Thoracic aorta (tissue), 2 donors: ENCODE data around the gene C2orf78. TPM values are rescaled to one million over a fixed set of nuclear protein-coding genes. Genes with fewer than 3 reads are reported as not detected.

Experiments
- ATAC-seq: fragments of 150-250 bp; one replicate; pipeline ENCODE4 v1.8.0; 2017; ENCODE audit warnings: low read depth; ENCODE audit not compliant: insufficient number of reproducible peaks, low FRiP score
- DNase-seq: peaks from one replicate; pipeline ENCODE4 v3.0.0-alpha.2; 2020; ENCODE audit warnings: low spot score
- H3K27ac ChIP-seq, 2 donors: fragments of 200-600 bp; sonication (generic); 1 replicate in 1 of 2; 2 replicates in 1 of 2; pipeline ENCODE4 v1.5.1; 2016; ENCODE audit warnings: mild to moderate bottlenecking in 2 of 2, moderate library complexity in 2 of 2
- H3K27me3 ChIP-seq: fragments of 200-600 bp; sonication (generic); replicated peaks from 2 replicates; pipeline ENCODE4 v1.6.0; 2016; ENCODE audit warnings: mild to moderate bottlenecking; ENCODE audit not compliant: insufficient read depth
- H3K36me3 ChIP-seq: fragments of 200-600 bp; sonication (generic); one replicate; pipeline ENCODE4 v1.5.1; 2016
- H3K4me1 ChIP-seq, 2 donors: fragments of 200-600 bp; sonication (generic); 1 replicate in 1 of 2; 2 replicates in 1 of 2; pipeline versions ENCODE4 v1.5.1 to v1.6.0; 2016; ENCODE audit warnings: low read depth in 2 of 2, mild to moderate bottlenecking in 1 of 2; ENCODE audit not compliant: control insufficient read depth in 1 of 2
- H3K4me3 ChIP-seq: fragments of 200-600 bp; sonication (generic); 2 replicates; pipeline ENCODE4 v1.5.1; 2016; ENCODE audit warnings: mild to moderate bottlenecking
- H3K9me3 ChIP-seq: fragments of 200-600 bp; sonication (generic); 2 replicates; pipeline ENCODE4 v1.5.1; 2016
- total RNA-seq, 2 donors: library from RNA; depleted of rRNA; stranded (reverse); fragments of >200 nt; gene quantifications; one replicate each; pipeline versions ENCODE4 v1.1.0 to v1.2.3, GENCODE V29; 2016
- TF ChIP-seq, protein P1 (sequence below): fragments of 200-600 bp; sonication (generic); IDR thresholded peaks from one replicate; pipeline ENCODE4 v1.5.1; 2019; ENCODE audit warnings: antibody characterized with exemption

The C2orf78 gene
- total RNA-seq, 2 donors from 2014 or later: not detected

GRCh38 chr2:73759904-73760303, 24.1 kb upstream of the C2orf78 start:
- ATAC-seq: no peak
- no peaks in the 10 kb centered on the region for H3K27me3 ChIP-seq
- H3K4me1 ChIP-seq: peaks cover 0 to 12% of the 10 kb centered on the region in 2 donors
- TF ChIP-seq, protein P1, sequence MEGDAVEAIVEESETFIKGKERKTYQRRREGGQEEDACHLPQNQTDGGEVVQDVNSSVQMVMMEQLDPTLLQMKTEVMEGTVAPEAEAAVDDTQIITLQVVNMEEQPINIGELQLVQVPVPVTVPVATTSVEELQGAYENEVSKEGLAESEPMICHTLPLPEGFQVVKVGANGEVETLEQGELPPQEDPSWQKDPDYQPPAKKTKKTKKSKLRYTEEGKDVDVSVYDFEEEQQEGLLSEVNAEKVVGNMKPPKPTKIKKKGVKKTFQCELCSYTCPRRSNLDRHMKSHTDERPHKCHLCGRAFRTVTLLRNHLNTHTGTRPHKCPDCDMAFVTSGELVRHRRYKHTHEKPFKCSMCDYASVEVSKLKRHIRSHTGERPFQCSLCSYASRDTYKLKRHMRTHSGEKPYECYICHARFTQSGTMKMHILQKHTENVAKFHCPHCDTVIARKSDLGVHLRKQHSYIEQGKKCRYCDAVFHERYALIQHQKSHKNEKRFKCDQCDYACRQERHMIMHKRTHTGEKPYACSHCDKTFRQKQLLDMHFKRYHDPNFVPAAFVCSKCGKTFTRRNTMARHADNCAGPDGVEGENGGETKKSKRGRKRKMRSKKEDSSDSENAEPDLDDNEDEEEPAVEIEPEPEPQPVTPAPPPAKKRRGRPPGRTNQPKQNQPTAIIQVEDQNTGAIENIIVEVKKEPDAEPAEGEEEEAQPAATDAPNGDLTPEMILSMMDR: no peak
- peaks cover 15% of the 10 kb centered on the region for H3K36me3 ChIP-seq
- H3K4me3 ChIP-seq: no peak overlapping the region
- DNase-seq: no peak
- H3K27ac ChIP-seq: no peak overlapping the region
- H3K9me3 ChIP-seq: no peaks in the 10 kb centered on the region

DNA sequence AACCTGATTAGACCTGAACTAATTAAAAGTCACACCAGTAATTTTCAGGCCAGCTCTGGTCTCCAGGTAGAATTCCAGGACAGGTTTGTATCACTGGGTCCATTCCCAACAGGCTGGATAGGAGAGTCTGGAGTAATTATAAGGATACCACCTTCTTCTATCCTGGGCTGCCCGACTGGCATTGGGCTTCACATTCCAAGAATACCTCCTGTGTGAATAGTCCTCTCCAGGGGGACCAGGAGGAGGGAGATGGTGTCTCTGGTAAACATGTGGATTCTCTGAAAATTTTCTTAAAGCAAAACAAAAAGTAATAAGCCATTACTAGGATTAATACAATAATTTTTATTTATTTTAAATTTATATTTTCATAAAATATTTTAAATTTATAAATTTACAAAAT, 21.4 kb upstream of the C2orf78 start:
- H3K27me3 ChIP-seq: no peaks in the 10 kb centered on the region
- H3K4me3 ChIP-seq: no peak overlapping the region
- H3K27ac ChIP-seq: no peak overlapping the region
- TF ChIP-seq, protein P1: no peak
- peaks cover 32% of the 10 kb centered on the region for H3K36me3 ChIP-seq
- H3K4me1 ChIP-seq: peaks cover 0 to 12% of the 10 kb centered on the region in 2 donors
- DNase-seq (no peak), ATAC-seq (no peak)
- no peaks in the 10 kb centered on the region for H3K9me3 ChIP-seq

GRCh38 chr2:73764945-73765344, 19.0 kb upstream of the C2orf78 start:
- H3K4me1 ChIP-seq: peaks cover 0 to 4% of the 10 kb centered on the region in 2 donors
- TF ChIP-seq, protein P1: no peak
- peaks cover 42% of the 10 kb centered on the region for H3K36me3 ChIP-seq
- H3K4me3 ChIP-seq: no peak overlapping the region
- H3K9me3 ChIP-seq: no peaks in the 10 kb centered on the region
- no peak for DNase-seq
- H3K27ac ChIP-seq: no peak overlapping the region
- ATAC-seq: no peak
- H3K27me3 ChIP-seq: no peaks in the 10 kb centered on the region

GRCh38 chr2:73766349-73766748, 17.6 kb upstream of the C2orf78 start:
- ATAC-seq (no peak), DNase-seq (no peak)
- Histone ChIP-seq H3K27ac (no peak overlapping the region), H3K4me1 (no peaks in the 10 kb centered on the region), H3K9me3 (no peaks in the 10 kb centered on the region), H3K36me3 (peaks cover 34% of the 10 kb centered on the region), H3K27me3 (no peaks in the 10 kb centered on the region), H3K4me3 (no peak overlapping the region)
- TF ChIP-seq, protein P1: no peak

DNA sequence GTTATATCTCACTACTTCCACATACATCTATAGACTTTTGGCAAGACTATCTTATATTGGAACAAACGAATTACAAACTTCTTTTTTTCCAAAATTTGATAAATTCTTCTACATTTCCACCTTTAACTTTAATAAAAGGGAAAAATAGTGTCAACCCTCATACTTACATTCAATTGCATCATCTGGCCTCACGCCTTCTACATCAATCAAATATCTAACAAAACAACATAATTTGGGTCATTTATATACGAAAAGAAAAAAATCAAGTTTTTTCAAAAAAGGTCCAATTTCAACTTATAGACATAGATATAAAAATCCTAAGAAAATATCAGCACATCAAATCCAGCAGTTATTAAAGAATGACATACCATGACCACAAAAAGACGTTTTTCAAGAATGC, 17.0 kb upstream of the C2orf78 start:
- peaks cover 36% of the 10 kb centered on the region for H3K36me3 ChIP-seq
- H3K9me3 ChIP-seq: no peaks in the 10 kb centered on the region
- no peaks in the 10 kb centered on the region for H3K4me1 ChIP-seq
- ATAC-seq: no peak
- no peak overlapping the region for H3K4me3 ChIP-seq
- no peak for DNase-seq
- TF ChIP-seq, protein P1: no peak
- H3K27me3 ChIP-seq: no peaks in the 10 kb centered on the region
- H3K27ac ChIP-seq: no peak overlapping the region
